Fibroblast of pulmonary artery (primary cell): ENCODE measurements around the gene LMNA.
"Not testable (repeated sequence)": the region's sequence is repeated elsewhere in the genome, so short reads cannot be mapped to it uniquely, and the experiment has no call there.

ENCODE experiments used
- DNase-seq: peaks from one replicate; pipeline ENCODE4 v3.0.0-alpha.2; 2010; ENCODE audit warnings: low read depth
- H3K4me3 ChIP-seq: replicated peaks from 2 replicates; pipeline ENCODE4 v1.5.1; 2011; ENCODE audit warnings: low read depth, mild to moderate bottlenecking, control low read depth, low read length, moderate library complexity
- CTCF ChIP-seq: IDR thresholded peaks from 2 replicates; pipeline ENCODE4 v1.5.1; 2011; ENCODE audit warnings: mild to moderate bottlenecking, control low read depth, low read length, inconsistent platforms; ENCODE audit errors: missing control alignments

LMNA gene

GRCh38 chr1:156117414-156118176 lies 3.1 kb downstream of the LMNA start:
- no peak for TF ChIP-seq CTCF
- DNase-seq = no peak
- H3K4me3 ChIP-seq = peak overlapping the region; percentile 99

GRCh38 chr1:156118177-156118868 lies 3.8 kb downstream of the LMNA start:
- H3K4me3 ChIP-seq = peak overlapping the region; percentile 99
- TF ChIP-seq CTCF = no peak
- DNase-seq = no peak

GRCh38 chr1:156119503-156120209 lies 5.1 kb downstream of the LMNA start:
- peak overlapping the region; percentile 28 for H3K4me3 ChIP-seq
- peak; percentile 58 for DNase-seq
- no peak for TF ChIP-seq CTCF

GRCh38 chr1:156120318-156120717 lies 5.8 kb downstream of the LMNA start:
- TF ChIP-seq CTCF = no peak
- no peak overlapping the region for H3K4me3 ChIP-seq
- DNase-seq = no peak

- not testable (repeated sequence) for DNase-seq, H3K4me3 ChIP-seq
These were observed 6.5 kb downstream of the LMNA start for GRCh38 chr1:156121005-156121404.

GRCh38 chr1:156121457-156121856 lies 6.9 kb downstream of the LMNA start:
- no peak for DNase-seq
- no peak overlapping the region for H3K4me3 ChIP-seq

More at GRCh38 chr1:156121457-156121856, 6.9 kb downstream of the LMNA start:
- no peak for TF ChIP-seq CTCF
